ENCODE measurements around the gene VIM.

- TF ChIP-seq CTCF (IDR thresholded peaks at IDR 0.05) (peak in 1 of 4 experiments; percentile 4), POLR2A (IDR thresholded peaks at IDR 0.05) (no peak)
These were observed 1.1 kb downstream of the VIM start for GRCh38 chr10:17229016-17229716.
